Skeletal muscle tissue (tissue), 4 donors: ENCODE measurements around the gene STK32A. TPM values are rescaled to one million over a fixed set of nuclear protein-coding genes. Genes with fewer than 3 reads are reported as not detected.
"Not testable (repeated sequence)": the region's sequence is repeated elsewhere in the genome, so short reads cannot be mapped to it uniquely, and the experiment has no call there.

Experiments
- H3K27ac ChIP-seq: one replicate; pipeline ENCODE4 v1.7.0; 2013; ENCODE audit warnings: mild to moderate bottlenecking, low read depth, low read length, inconsistent platforms
- H3K27me3 ChIP-seq, 3 donors: one replicate each; pipeline ENCODE4 v1.7.0; 2013; ENCODE audit warnings: low read length in 3 of 3; ENCODE audit not compliant: control insufficient read depth in 3 of 3, insufficient read depth in 3 of 3
- H3K36me3 ChIP-seq, 3 donors: one replicate each; pipeline ENCODE4 v1.7.0; 2013; ENCODE audit warnings: low read length in 3 of 3; ENCODE audit not compliant: control insufficient read depth in 3 of 3, insufficient read depth in 3 of 3
- H3K4me1 ChIP-seq, 3 donors: one replicate each; pipeline ENCODE4 v1.7.0; 2013; ENCODE audit warnings: low read length in 3 of 3, mild to moderate bottlenecking in 3 of 3; ENCODE audit not compliant: control insufficient read depth in 3 of 3, insufficient read depth in 3 of 3
- H3K4me3 ChIP-seq, 3 donors: one replicate each; pipeline ENCODE4 v1.7.0; 2013; ENCODE audit warnings: low read length in 3 of 3
- H3K9ac ChIP-seq, 3 donors: one replicate each; pipeline ENCODE4 v1.7.0; 2013; ENCODE audit warnings: low read length in 3 of 3, mild to moderate bottlenecking in 3 of 3, moderate library complexity in 2 of 3, low read depth in 1 of 3
- H3K9me3 ChIP-seq, 3 donors: one replicate each; pipeline ENCODE4 v1.7.0; 2013; ENCODE audit warnings: low read length in 3 of 3; ENCODE audit not compliant: control insufficient read depth in 3 of 3
- total RNA-seq: library from RNA; depleted of rRNA; stranded (reverse); fragments of >200 nt; gene quantifications from one replicate; pipeline ENCODE4 v1.2.3, GENCODE V29; 2014
- donor health status: Osteomylitis.

Gene STK32A
- total RNA-seq, 1 donor from 2014 or later = 1.0 TPM

DNA sequence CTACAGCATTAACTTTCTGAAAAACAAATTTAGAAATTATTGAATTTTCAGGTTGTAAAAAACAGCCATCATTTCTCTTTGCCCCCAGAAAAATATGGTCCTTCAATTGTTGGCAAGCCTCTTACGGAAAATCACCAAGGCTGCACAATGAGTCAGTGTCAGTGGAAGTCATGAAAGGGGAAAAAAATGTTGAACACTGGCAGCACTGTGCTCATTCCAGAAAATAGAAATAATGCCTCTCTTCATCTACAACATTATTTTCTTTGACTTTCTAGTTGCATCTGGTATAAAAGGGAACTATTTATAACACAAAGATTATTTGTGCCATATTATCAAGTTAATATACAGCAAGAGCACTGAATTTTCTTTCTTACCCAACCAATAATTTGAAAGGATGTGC is 26.7 kb upstream of the STK32A start:
- Histone ChIP-seq H3K36me3 (no peaks in the 10 kb centered on the region), H3K4me1 (no peaks in the 10 kb centered on the region), H3K27me3 (no peaks in the 10 kb centered on the region), H3K27ac (no peak overlapping the region), H3K9ac (no peak overlapping the region), H3K4me3 (no peak overlapping the region), H3K9me3 (no peaks in the 10 kb centered on the region)

DNA sequence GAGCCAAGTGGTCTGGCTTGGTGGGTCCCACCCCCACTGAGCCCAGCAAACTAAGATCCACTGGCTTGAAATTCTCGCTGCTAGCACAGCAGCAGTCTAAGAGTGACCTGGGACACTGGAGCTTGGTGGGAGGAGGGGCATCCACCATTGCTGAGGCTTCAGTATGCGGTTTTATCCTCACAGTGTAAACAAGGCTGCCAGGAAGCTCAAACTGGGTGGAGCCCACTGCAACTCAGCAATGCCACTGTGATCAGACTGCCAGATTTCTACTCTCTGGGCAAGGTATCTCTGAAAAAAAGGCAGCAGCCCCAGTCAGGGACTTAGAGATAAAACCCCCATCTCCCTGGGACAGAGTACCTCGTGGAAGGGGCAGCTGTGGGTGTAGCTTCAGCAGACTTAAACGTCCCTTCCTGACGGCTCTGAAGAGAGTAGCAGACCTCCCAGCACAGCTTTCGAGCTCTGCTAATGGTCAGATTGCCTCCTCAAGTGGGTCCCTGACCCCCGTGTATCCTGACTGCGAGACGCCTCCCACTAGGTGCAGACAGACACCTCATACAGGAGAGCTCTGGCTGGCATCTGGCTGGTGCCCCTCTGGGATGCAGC is 18.2 kb upstream of the STK32A start:
- H3K36me3 ChIP-seq = no peaks in the 10 kb centered on the region
- H3K4me1 ChIP-seq = no peaks in the 10 kb centered on the region
- no peaks in the 10 kb centered on the region for H3K9me3 ChIP-seq
- no peak overlapping the region for H3K4me3 ChIP-seq
- no peak overlapping the region for H3K27ac ChIP-seq
- H3K27me3 ChIP-seq = peaks cover 0 to 4% (median 0%) of the 10 kb centered on the region in 3 donors
- H3K9ac ChIP-seq = no peak overlapping the region

DNA sequence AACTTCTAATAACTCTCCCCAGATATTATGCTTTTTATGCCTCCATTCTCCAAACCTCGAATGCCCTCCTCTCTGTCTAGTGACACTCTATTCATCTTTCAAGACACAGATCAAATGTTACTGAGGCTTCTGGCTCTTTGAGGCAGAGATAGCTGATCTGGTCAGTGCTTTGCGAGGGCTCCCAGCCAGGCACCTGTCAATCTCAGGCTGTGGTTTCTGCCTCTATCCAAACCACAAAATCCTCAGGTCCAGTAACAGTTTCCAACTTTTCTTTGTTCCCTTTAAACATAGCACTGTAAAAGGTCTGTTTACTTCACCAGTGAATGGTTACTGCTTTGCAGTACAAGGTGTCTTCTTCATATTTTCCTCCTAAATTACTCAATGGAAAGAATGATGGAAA is 11.5 kb upstream of the STK32A start:
- H3K27me3 ChIP-seq = no peaks in the 10 kb centered on the region

DNA sequence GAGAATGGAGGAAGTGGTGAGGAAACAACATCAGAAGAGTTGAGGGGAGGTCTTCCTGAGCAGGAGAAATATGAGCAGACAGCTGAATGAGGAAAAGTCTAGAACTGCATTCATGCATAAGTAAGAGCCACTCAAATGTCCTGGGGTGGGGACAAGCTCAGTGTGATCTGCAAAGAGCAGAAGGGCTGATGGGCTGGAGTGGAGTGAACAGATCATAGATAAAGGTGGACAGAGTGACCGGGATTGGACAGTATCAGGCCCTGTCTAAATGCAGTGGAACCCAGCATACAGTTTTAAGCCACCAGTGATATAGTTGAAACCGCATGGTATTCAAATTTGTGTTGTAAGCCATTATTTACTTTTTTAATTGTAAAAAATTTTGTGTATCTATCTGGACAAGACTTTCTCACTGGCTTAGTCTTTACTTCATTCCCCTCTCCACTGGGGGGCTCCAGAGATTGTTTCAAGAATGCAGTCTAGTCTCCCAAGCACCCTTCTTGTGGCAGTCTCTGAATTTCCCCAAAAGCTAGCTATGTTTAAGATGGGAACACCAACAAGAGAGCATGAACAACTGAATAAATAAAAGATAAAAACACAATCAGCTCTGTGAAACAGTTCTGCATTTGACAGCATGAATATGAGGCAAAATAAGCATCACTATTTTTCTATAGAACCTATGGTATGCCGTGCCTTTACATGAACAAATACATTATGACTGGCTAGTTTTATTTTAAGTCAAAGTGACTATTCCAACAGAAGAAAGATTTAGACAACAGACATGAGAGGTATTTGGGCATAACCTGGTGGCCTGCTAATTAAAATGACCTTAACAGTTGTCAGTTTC is 10.7 kb upstream of the STK32A start:
- no peak overlapping the region for H3K27ac ChIP-seq
- H3K36me3 ChIP-seq = no peaks in the 10 kb centered on the region
- H3K9me3 ChIP-seq = no peaks in the 10 kb centered on the region
- H3K27me3 ChIP-seq = no peaks in the 10 kb centered on the region
- H3K4me3 ChIP-seq = no peak overlapping the region
- H3K4me1 ChIP-seq = peaks cover 0 to 8% (median 0%) of the 10 kb centered on the region in 3 donors
- no peak overlapping the region for H3K9ac ChIP-seq

More for the DNA sequence above, 11.5 kb upstream of the STK32A start:
- H3K4me3 ChIP-seq = no peak overlapping the region
- no peak overlapping the region for H3K27ac ChIP-seq
- H3K4me1 ChIP-seq = peaks cover 0 to 8% (median 0%) of the 10 kb centered on the region in 3 donors
- H3K9me3 ChIP-seq = no peaks in the 10 kb centered on the region
- H3K9ac ChIP-seq = no peak overlapping the region
- H3K36me3 ChIP-seq = no peaks in the 10 kb centered on the region

DNA sequence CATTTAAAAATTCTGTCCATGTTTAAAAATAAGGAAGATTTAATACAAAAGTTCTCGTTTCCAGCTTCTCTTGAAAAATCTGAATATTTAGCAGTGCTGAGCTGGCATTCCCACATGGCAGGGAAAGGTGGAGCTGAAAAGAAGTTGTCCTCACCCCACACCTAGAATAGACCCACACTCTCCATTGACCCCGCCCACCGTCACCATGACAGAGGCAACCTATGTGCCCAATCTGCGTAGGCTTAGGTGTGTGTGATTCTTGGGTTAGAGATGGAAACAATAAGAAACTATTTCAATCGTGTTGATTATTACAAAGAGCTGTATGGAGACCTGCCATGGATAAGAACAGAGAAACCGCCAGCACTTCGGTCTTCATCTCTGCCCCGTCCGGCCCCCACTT is 8.9 kb upstream of the STK32A start:
- Histone ChIP-seq H3K36me3 (no peaks in the 10 kb centered on the region), H3K4me3 (no peak overlapping the region), H3K9ac (no peak overlapping the region), H3K4me1 (peaks cover 0 to 8% (median 0%) of the 10 kb centered on the region in 3 donors), H3K9me3 (no peaks in the 10 kb centered on the region), H3K27ac (no peak overlapping the region), H3K27me3 (no peaks in the 10 kb centered on the region)

DNA sequence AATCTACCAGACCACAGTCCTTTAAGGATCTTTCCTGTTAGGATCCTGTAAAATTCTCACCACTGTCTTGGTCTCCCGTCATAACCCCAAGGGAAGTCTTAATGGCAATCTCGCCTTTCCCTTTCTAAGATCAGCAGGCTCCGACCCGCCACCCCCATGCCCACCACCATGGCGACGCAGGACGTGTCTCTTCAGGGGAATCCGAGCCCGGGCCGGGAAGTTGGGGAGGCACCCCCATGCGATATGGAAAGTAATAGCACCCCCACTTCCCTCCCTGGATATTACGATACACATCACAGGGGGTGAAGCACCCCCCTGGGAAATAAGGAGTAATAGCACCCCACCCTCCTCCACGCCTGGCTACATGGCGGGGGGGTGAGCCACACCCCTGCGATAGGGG is 8.3 kb upstream of the STK32A start:
- Histone ChIP-seq H3K27ac (no peak overlapping the region), H3K36me3 (no peaks in the 10 kb centered on the region), H3K4me1 (peaks cover 0 to 8% (median 0%) of the 10 kb centered on the region in 3 donors), H3K4me3 (no peak overlapping the region), H3K27me3 (no peaks in the 10 kb centered on the region), H3K9me3 (no peaks in the 10 kb centered on the region), H3K9ac (no peak overlapping the region)

DNA sequence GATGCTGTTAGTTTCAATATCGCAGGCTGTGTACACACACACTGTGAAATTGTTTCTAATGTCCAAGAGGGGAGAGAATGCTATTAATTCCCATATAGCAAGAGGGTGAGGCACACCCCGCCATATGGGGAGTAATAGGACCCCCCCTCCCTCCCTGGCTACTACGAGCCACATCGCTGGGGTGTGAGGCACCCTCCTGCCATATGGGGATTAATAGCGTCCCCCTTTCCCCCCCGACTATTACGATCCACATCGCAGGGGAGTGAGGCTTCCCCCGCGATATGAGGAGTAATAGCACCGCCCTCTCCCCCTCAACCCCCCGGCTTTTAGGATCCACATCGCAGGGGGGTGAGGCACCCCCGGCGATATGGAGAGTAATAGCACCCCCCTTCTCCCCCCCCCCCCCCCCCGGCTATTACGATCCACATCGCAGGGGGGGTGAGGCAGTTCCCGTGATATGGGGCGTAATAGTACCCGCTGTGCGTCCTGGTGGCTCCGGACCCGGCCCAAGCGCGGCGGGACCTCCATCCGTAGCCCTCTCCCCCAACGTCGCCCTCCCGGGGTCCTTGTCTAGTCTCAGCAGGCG is 494 bp upstream of the STK32A start:
- Histone ChIP-seq H3K27ac (no peak overlapping the region), H3K27me3 (peaks cover 6 to 27% (median 18%) of the 10 kb centered on the region in 3 donors), H3K4me3 (peak overlapping the region; percentile 56 to 71 (median 69)), H3K9ac (peak overlapping the region; percentile 40 to 67 (median 64)), H3K9me3 (no peaks in the 10 kb centered on the region), H3K4me1 (peaks cover 7 to 10% (median 8%) of the 10 kb centered on the region in 3 donors), H3K36me3 (no peaks in the 10 kb centered on the region)

DNA sequence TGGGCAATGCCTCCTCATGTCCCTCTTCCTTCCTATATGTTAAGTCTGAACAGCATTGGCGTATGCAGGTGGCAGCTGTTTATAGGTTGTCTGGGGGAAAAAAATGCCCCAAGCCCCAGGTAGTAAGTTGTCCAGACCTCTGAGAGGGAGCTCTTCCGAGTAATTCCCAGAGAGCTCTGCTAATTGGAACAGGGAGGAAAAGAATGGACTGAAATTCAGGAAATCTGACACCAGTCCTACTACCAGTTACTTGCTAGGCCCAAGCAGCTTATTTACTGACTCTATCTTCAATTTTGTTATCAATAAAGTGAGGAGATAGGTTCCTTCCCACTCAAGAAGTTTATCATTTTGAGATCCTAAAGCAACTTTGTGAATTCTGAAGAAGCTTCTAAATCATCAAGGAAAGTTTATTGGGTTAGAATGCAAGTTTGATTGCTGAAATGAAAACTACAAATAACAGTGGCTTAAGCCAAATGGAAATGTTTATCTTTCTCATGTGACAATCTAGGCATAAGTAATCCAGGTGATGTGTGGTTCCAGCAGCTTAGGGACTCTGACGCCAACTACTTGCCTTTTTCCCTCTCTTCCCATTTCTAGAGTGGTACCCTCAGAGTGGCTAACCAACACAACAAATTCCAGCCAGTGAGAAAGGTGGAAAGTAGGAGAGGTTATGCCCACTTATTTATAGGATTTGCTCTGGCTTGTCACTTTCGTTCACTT is 5.6 kb downstream of the STK32A start:
- no peaks in the 10 kb centered on the region for H3K36me3 ChIP-seq
- no peak overlapping the region for H3K4me3 ChIP-seq
- H3K9me3 ChIP-seq = no peaks in the 10 kb centered on the region
- H3K4me1 ChIP-seq = peaks cover 0 to 2% (median 0%) of the 10 kb centered on the region in 3 donors
- no peak overlapping the region for H3K9ac ChIP-seq
- peaks cover 6 to 17% (median 15%) of the 10 kb centered on the region in 3 donors for H3K27me3 ChIP-seq
- no peak overlapping the region for H3K27ac ChIP-seq

DNA sequence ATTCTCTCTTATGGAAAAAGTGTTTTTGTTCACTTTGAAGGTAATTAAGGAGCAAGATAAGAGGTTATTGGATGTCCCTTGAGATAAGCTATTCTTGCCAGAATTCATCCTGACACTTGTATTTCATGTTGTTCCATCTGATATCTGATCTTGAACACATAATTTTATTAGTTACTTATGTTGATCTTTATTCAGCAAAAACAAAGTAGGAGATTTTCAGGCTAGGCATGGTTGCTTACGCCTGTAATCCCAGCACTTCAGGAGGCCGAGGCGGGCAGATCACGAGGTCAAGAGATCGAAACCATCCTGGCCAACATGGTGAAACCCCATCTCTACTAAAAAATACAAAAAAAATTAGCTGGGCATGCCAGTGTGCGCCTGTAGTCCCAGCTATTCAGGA is 8.4 kb downstream of the STK32A start:
- H3K27ac ChIP-seq, H3K9ac ChIP-seq, H3K36me3 ChIP-seq, H3K9me3 ChIP-seq, H3K4me3 ChIP-seq, H3K27me3 ChIP-seq, H3K4me1 ChIP-seq: not testable (repeated sequence)
